ENCODE data around the gene ZBTB39. TPM values are rescaled to one million over a fixed set of nuclear protein-coding genes. Genes with fewer than 3 reads are reported as not detected.

ZBTB39 gene
- total RNA-seq, 1 experiment from 2014 or later, result 5.8 TPM

GRCh38 chr12:56994231-56994746 is 12.1 kb downstream of the ZBTB39 start:
- H3K27me3 ChIP-seq (ENCODE audit: control insufficient read depth, insufficient read depth, low read length), result no peaks in the 10 kb centered on the region; the same call in 1 of the 2 replicates
- no peak for ATAC-seq
- in situ Hi-C loops (cut with HindIII; ENCODE audit: low pct_unique_long_range_greater_than_20kb, low sequenced_read_pairs) (no loop called here), intact Hi-C loops (cut with micrococcal nuclease; ENCODE audit: unreplicated experiment) (no loop called here)
- no peak overlapping the region for H3K4me3 ChIP-seq (ENCODE audit: low read depth in 2 of 2, low read length in 2 of 2)
- TF ChIP-seq REST (IDR thresholded peaks at IDR 0.05; ENCODE audit: insufficient read depth in 1 of 2, low read depth in 2 of 2, low read length in 1 of 2), result no peak
- TF ChIP-seq CTCF (IDR thresholded peaks at IDR 0.05), result no peak
- no peak for TF ChIP-seq SIN3A (IDR thresholded peaks at IDR 0.05; ENCODE audit: borderline replicate concordance, insufficient read depth, low read depth, low read length)
- TF ChIP-seq TCF7L2 (IDR thresholded peaks at IDR 0.05; ENCODE audit: low read depth, low read length), result no peak
- no TSS peak for BruUV-seq (replicated peaks)
- no peak for DNase-seq (ENCODE audit: low read depth, low spot score)
- POLR2A ChIA-PET, result no interaction called here
- H3K9me3 ChIP-seq (ENCODE audit: control insufficient read depth, insufficient read depth, low read depth, low read length), result no peaks in the 10 kb centered on the region
- CTCF ChIA-PET, result interaction anchor here (0.6 kb wide), 1 partner anchor 235 kb away, joined by 4 read pairs; no protein-coding TSS in a partner anchor
- no peak overlapping the region for H3K27ac ChIP-seq (ENCODE audit: low read length)
- H3K4me1 ChIP-seq (ENCODE audit: control insufficient read depth, insufficient read depth, low read length), result no peaks in the 10 kb centered on the region
- no peaks in the 10 kb centered on the region for H3K36me3 ChIP-seq (ENCODE audit: control insufficient read depth, insufficient read depth, low read length)

- ATAC-seq, result no peak
- ChIA-PET POLR2A (no interaction called here), CTCF (interaction anchor here (0.5 to 0.6 kb wide), 2 partner anchors 229 to 234 kb away, joined by 4 to 5 read pairs; no protein-coding TSS in a partner anchor)
- Histone ChIP-seq H3K4me3 (ENCODE audit: low read depth in 2 of 2, low read length in 2 of 2) (no peak overlapping the region), H3K27ac (ENCODE audit: low read length) (no peak overlapping the region), H3K27me3 (ENCODE audit: control insufficient read depth, insufficient read depth, low read length) (no peaks in the 10 kb centered on the region; the same call in 1 of the 2 replicates), H3K9me3 (ENCODE audit: control insufficient read depth, insufficient read depth, low read depth, low read length) (no peaks in the 10 kb centered on the region), H3K4me1 (ENCODE audit: control insufficient read depth, insufficient read depth, low read length) (no peaks in the 10 kb centered on the region), H3K36me3 (ENCODE audit: control insufficient read depth, insufficient read depth, low read length) (no peaks in the 10 kb centered on the region)
- TF ChIP-seq CTCF (IDR thresholded peaks at IDR 0.05) (no peak), SIN3A (IDR thresholded peaks at IDR 0.05; ENCODE audit: borderline replicate concordance, insufficient read depth, low read depth, low read length) (no peak), POLR2AphosphoS5 (IDR thresholded peaks at IDR 0.05; ENCODE audit: low read depth, low read length) (no peak), REST (IDR thresholded peaks at IDR 0.05; ENCODE audit: insufficient read depth in 1 of 2, low read depth in 2 of 2, low read length in 1 of 2) (no peak), TCF7L2 (IDR thresholded peaks at IDR 0.05; ENCODE audit: low read depth, low read length) (no peak)
- no TSS peak for BruUV-seq (replicated peaks)
- DNase-seq (ENCODE audit: low read depth, low spot score), result no peak
- intact Hi-C loops (cut with micrococcal nuclease; ENCODE audit: unreplicated experiment) (no loop called here), in situ Hi-C loops (cut with HindIII; ENCODE audit: low pct_unique_long_range_greater_than_20kb, low sequenced_read_pairs) (no loop called here)
Observed at GRCh38 chr12:56993346-56993745, 13.0 kb downstream of the ZBTB39 start.
